ENCODE results near the gene NUP98.
"Not testable (repeated sequence)": the region's sequence is repeated elsewhere in the genome, so short reads cannot be mapped to it uniquely, and the experiment has no call there.

The NUP98 gene

GRCh38 chr11:3825473-3826154 is 28.3 kb upstream of the NUP98 start:
- no peak for DNase-seq

GRCh38 chr11:3824714-3825472 is 27.5 kb upstream of the NUP98 start:
- peak; percentile 72 for DNase-seq

- no peak for DNase-seq
Observed at GRCh38 chr11:3823762-3824506, 26.6 kb upstream of the NUP98 start.

GRCh38 chr11:3823303-3823702 is 25.9 kb upstream of the NUP98 start:
- DNase-seq, result no peak

DNA sequence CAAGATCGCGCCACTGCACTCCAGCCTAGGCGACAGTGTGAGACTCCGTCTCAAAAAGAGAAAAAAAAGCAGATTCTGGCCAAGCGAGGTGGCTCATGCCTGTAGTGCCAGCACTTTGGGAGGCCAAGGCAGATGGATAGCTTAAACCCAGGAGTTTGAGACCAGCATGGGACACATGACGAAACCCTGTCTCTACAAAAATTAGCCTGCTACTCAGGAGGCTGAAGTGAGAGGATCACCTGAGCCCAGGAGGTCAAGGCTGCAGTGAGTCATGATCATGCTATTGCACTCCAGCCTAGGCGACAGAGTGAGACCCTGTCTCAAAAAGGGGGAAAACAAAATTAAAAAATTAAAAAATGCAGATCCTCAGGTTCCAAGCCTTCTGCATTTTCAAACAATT is 25.0 kb upstream of the NUP98 start:
- DNase-seq, result no peak

GRCh38 chr11:3820971-3821370 is 23.6 kb upstream of the NUP98 start:
- DNase-seq, result no peak

DNA sequence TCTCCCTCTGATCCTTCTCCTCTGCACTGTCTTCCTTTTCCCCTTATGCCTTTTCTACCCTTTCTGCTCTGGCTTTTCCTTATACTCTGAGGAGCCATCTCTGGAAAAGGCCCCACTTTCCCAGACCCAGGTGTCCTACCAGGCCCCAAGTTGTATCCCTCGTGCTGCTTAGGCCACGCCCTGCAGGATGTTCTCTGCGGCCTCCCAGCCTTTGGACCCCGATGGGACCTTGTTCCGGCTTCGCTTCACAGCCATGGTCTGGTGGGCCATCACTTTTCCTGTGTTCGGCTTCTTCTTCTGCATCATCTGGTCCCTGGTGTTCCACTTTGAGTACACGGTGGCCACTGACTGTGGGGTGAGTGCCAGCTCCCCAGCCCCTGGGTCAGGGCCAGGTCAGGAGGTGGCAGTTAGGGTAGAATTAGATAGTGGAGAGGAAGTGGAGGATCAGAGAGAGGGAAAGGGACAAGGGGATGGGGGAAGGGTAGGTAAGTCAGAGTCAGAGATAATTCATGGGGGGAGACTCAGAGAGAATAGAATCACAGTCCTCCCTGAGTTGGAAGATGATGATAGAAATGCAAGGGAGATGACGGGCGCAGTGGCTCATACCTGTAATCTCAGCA is 19.9 kb upstream of the NUP98 start:
- no peak for DNase-seq

DNA sequence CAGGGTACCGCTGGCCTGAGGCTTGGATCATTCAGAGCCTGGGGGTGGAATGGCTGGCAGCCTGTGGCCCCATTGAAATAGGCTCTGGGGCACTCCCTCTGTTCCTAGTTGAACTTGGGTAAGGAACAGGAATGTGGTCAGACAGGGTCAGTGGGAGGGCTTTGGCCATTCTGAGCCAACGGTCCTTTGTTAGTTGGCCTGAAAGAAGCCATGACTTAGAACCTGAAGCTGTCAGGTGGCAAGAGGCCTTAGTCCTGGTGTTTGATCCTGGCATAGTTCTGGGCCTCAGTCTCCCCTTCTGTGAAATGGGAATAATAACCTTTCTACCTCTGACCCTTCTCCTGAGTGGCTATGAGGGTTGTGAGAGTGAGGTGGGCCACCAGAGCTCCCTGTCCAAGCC is 19.3 kb upstream of the NUP98 start:
- DNase-seq, result no peak

GRCh38 chr11:3815845-3816244 is 18.5 kb upstream of the NUP98 start:
- DNase-seq, result no peak

- not testable (repeated sequence) for DNase-seq
Observed at GRCh38 chr11:3814832-3815231, 17.5 kb upstream of the NUP98 start.

DNA sequence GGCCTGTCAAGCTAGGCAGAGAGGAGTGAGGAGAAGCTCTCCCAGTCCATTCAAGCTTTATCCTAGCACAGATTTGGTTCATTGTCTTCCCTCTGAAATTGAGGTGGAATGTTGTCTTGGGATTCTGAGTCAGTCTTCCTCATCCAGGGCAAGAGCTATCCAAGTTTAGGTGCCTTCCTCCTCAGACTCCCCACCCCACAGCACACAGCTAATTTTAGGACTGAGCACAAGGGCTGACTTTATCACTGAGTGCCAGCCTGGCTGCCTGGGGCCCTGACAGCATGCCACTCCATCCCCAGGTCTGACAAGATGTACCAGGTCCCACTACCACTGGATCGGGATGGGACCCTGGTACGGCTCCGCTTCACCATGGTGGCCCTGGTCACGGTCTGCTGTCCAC is 13.6 kb upstream of the NUP98 start:
- DNase-seq, result no peak

- no peak for DNase-seq
Observed at GRCh38 chr11:3810446-3810845, 13.1 kb upstream of the NUP98 start.

DNA sequence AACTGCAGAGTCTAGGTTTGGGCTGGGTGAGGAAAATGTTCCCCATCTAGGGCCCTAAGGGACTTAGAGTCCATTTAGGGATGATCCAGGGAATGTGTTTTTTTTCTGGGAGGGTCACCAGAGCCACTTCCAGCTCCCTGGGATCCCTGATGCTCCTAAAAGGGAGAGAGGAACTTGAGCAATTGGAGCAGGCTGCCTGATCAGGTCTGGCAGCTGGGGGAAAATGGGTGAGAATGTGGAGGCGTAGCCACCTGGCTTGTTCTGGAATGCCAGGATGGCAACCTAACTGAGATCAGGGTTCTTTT is 12.2 kb upstream of the NUP98 start:
- DNase-seq, result no peak

- peak; percentile 21 for DNase-seq
Observed at GRCh38 chr11:3808861-3809623, 11.7 kb upstream of the NUP98 start.

- DNase-seq, result peak; percentile 48
Observed at GRCh38 chr11:3807909-3808860, 10.8 kb upstream of the NUP98 start, which contains the start of gene PGAP2. Gene PGAP2 (plus strand): TSS chr11:3808560. CDS start chr11:3811260, 2,700 bp downstream.

DNA sequence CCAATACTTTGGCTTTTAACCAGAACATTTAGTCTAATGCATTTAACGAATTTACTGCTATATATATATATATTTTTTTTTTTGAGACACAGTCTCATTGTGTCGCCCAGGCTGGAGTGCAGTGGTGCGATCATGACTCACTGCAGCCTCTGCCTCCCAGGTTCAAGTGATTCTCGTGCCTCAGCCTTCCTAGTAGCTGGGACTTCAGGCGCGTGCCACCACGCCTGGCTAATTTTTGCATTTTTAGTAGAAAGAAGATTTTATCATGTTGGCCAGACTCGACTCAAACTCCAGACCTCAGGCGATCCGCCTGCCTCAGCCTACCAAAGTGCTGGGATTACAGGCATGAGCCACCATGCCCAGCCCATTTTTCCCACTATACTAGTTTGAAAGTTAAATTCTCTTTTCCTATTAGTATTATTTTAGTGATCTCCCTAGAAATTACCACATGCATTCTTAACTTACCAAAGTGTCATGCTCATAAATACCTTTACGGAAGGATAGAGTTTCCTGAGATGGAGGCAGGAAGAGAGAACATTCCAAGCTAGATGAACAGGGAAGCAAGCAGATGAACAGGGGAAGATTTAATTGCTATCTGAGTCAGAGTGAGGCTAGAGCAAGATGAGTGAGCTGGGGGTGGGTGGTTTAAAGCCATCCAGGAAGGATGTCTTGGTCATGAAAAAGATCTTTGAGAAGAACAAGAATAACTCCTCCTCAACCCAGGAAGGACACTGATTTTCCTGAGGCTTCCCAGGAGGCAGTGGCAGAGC is 6.6 kb upstream of the NUP98 start:
- DNase-seq, result no peak

DNA sequence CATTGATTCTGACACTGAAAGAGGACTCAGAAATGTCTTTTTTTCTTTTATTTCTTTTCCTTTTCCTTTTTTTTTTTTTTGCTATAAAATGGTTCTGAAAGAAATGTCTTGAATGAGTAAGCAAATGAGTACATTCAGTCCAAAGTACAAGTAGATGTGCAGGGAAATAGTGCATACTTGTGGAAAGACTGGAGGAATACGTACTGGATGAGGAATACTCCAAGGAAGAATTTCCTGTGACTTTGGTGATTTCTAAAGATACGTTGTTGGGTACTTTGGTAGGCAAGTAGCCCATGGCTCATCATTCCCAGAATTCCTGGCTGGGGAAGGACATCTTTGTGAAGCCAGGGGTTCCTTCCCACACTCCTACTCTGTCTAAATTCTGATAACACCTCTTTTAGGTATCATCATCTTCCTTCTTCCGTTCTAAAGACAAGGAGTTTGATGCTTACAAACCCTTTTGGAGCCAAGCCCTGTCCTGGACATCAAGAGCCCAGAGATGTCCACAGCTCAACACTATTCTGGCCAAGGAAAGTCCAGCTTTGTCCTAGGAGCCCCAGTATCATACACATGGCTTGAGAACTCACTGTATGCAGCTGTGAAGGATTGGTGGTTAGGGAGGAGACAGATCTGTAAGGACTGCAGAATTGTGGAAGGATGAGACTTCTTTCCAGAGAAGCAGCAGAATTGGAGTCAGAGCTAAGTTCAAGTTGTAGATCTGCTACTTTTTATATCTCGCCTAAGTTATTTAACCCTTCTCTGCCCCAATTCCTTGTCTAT is 4.8 kb upstream of the NUP98 start:
- DNase-seq, result no peak

DNA sequence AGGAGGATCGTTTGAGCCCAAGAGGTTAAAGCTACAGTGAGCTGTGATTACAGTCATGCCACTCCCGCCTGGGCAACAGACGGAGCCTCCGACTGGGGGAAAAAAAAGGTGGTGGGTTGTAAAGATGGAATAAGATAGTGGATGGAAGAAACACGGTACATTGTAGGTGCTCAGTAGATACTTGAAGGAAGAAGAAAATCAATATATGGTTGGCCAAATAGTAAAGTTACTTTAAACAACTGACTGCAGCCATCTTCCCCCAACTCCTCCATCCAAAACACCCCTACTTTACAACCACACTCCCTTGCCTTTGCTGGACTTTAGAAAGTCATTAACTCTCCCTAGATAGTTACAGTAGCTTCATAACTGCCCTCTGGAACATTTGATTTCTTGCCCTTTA is 2.5 kb upstream of the NUP98 start:
- no peak for DNase-seq

- DNase-seq, result no peak
Observed at GRCh38 chr11:3799143-3799542, 1.8 kb upstream of the NUP98 start.

DNA sequence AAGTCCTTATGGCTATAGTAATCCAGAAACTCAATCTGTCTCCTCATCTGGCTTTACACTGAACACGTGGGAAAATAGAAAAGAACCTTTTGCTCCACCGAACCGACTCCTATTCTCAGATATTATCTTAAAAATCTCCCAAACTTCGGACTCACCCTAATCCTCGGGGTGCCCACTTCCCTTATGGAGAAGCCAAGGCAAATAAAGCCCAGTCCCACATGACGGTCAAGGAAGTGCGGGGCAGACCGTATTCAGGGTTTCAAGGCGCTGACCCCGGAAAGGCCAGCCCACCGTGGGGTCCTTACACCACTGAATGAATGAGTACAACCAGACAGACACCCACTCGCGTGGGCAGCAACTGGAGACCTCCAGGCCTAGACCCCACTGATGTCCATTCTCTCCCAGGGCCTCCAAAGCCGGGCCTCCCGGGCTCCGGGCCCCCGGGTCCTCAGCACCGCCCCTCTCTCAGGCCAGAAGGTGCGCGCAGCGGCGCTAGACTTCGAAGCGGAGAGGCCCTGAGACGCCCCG is 489 bp downstream of the NUP98 start:
- DNase-seq, result no peak

All from stimulated activated naive CD4-positive, alpha-beta T cell treated with Interleukin-2 at 50 U/mL for 16 hours (primary cell).